ENCODE measurements around the gene FARS2. TPM values are rescaled to one million over a fixed set of nuclear protein-coding genes. Genes with fewer than 3 reads are reported as not detected.

Gene FARS2
- total RNA-seq, 1 experiment from 2014 or later: 10.8 TPM

DNA sequence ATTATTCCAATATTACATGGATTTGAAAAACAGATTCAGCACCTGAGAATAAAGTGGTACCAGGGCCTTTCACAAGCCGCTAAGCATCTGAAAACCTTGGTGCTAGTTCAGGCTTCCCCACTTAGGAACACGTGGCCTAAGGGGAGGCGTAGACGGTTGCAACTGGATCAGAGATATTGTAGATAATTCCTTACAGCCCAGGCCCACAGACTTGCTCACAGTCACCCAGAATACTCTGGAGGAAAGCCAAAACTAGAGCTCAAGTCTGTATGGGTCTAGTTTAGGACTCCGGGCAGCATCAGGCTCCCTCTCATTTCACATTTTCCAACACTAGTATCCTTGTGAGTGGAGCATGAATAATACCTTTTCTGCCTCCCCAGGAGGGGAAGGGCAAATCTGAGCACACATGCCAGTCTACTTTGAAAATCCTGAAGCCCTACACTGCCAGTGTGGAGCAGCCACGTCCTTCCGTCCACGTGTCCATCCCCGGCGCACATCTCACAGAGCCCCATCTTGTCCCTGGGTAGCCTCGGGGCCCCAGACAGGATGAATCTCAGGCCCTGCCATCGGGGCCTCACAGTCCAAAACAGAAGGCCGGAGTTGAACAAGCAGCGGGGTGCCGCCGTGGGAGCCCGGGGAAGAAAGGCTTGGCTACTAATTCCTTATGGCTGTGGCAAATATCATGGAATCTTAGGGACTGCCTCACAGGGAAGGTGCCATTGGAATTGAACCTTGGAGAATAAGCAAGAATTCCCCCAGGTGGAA lies 446.1 kb downstream of the FARS2 start:
- no peak for DNase-seq (ENCODE audit: extremely low read depth, low read depth)

DNA sequence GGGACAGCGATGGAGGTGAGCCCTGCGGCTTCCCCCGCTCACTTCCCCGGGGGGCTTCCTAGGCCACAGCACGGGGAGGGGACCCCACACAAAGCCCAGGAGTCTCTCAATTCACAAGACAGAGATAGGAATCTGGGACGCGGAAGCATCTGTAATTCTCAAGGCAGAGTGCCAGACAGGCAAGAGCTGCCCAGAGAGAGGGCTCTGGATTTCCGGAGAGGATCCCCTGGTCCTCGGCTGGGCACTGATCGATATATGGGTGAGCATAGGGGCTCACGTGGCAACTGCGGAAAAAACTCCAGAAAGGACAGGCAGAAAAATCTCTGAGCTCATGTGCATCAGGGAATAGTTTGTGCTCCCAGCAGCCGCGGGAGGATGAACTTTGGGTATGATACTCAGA lies 449.2 kb downstream of the FARS2 start:
- DNase-seq (ENCODE audit: extremely low read depth, low read depth): no peak

DNA sequence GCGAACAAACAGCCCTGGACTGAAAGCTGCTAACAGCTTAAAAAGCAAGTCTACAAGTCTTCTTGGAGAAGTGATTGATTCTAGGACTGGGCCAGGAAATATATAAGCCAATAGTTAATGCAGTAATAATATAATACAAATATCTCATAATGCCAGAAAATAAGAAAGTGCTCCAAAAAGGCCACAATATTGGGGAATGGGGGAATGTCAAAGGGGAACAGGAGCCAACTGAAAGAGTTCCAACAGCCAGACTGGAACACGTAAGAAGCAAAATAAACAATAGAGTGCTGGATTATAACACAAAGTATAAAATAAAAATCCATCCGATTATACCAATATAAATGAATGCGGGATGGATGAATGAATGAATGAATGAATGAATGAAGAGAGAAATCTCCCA lies 449.6 kb downstream of the FARS2 start:
- DNase-seq (ENCODE audit: extremely low read depth, low read depth): no peak

DNA sequence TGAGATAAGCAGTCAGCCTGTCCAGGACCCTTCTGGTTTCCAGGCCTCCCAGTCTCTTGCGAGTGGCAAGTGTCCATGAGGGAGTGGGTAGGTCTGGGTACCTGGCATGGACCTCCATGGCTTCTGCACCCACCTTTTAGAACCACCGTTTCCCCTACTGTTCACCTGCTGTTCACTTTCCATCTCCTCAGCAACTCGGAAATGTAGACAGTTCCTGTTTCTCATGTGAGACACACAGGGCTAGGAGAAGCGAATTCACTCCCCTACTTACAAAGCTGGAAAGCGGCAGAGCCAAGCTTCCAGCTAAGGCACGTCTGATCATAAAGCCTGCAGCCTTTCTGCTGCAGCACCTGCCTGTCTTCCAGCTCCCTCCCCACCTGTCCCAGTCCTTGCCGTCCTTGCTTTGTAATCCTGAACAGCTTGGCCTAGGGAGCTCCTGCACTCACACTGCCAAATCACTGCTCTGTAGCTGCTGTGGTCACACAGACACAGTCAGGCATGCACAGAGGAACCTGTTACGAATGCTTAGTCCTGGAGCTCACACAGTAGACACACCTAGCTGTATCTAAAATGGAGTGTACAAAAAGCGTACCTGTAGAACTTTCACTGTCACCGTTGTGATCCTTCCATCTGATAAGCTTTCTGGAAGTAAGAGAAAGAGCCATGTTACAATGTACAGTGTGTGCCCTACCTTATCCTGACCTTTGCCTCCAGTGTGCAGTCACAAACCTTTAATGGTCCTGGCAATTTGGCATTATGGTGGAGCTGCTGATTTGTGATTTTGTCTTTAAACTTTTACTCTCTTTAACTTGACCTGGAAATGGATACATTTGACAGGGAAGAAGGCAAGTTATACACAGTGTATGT lies 451.3 kb downstream of the FARS2 start:
- no peak for DNase-seq (ENCODE audit: extremely low read depth, low read depth)

DNA sequence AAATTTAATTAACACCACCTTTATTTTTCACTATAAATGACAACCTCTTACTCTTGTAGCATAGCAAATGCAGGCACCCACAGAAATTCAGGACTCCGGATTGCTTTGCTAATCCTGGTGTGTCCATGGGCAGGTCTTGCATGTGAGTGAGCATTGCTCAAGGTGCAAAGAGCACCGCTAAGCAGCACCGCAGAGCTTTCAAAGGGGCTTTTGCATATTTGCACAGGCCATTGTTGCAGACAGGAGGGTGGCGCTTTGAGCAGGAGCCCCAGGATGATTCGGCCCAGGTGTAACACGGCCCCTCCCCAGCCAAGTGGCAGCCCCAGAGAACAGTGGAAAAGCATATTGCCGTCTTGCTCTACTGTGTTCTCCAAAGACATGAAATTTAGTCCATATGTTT lies 452.2 kb downstream of the FARS2 start:
- no peak for DNase-seq (ENCODE audit: extremely low read depth, low read depth)

DNA sequence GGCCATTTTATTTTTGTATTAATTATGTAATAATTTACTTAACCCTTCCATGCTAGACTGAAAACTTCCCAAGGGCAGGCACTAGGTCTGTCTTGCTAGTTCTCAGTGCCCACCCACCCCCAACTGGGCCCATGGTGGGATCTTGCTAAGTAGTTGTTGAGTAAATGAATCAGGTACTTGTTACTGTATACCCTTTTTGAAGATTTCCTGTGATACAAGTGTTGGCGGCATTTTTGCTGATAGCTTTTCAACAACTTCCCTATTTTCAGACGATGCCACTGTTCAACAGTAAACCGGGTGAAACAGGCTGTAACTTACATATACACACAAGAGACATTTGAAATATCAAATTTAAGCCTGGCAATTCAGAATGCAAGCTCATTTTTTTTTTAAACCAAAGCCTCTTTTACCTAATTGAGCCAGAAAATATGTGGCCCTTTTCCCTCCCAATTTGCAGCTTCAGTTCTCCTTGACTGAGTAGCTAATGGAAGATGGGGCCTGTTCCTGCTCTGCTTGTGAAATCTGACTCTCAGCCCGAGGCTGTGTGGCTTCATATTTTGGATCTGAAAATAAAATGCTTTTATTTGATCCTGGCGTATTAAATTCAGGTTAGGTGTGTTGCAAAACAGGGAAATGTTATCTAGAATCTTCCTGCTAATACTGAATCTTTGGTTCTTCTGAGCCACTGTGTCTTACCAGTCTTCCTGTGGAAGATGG lies 457.1 kb downstream of the FARS2 start:
- DNase-seq (ENCODE audit: extremely low read depth, low read depth): no peak

DNA sequence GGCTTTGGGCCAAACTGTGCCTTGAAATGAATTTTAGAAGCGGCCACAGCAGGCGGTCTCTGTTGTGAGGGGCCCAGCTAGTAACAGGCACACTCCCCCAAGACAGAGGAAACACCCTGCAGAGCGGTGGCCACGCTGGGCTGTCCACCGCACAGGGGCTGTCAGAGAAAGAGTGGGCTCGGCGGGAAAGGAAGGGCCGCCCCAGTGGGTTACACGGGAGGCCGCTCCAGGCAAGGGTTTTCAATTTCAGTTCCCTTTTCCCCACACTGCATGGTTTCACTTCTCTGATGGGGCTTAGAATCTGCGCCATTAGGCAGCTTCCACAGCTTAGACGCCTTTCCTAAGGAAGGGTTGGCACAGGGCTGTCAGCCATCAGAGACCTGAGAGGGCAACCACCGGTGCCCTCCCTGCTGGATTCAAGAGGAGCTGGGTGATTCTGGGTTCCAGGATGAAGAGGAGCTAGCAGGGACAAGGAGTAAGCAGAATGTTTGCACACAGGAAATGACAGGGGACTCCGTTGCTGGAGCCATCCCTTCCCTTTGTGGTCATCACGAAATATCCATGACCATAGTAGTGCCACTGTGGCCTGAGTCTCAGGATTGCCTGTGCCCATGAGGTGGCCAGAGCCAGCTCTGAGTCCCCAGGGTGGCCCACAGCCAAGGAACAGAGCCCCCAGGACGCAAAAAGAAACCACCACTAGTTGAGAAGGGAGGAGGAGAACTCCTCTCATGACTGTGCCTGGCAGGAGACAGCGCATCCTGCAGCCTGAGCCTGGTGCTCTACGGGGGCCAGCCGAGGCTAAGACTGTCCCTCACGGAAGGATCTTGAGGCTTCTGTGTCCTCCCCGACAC lies 462.8 kb downstream of the FARS2 start:
- DNase-seq (ENCODE audit: extremely low read depth, low read depth): no peak

DNA sequence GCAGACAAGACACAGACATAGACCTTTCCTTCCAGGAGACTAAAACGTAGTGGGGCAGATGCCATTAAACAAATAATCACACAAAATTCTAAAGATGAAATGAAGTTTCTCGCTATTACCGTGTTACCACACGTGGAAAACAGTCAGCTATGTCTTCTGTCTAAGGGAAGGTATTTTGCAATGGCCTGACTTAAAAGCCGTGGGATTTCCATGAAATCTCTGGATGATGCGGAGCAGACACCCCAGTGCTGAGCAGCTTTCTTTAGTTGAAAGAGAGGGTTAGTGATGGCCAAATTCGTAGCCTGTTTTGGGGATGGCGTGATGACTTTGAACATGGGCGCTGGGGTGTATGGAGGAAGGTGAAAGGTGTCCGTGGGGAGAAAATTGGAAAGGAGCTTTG lies 463.6 kb downstream of the FARS2 start:
- no peak for DNase-seq (ENCODE audit: extremely low read depth, low read depth)

DNA sequence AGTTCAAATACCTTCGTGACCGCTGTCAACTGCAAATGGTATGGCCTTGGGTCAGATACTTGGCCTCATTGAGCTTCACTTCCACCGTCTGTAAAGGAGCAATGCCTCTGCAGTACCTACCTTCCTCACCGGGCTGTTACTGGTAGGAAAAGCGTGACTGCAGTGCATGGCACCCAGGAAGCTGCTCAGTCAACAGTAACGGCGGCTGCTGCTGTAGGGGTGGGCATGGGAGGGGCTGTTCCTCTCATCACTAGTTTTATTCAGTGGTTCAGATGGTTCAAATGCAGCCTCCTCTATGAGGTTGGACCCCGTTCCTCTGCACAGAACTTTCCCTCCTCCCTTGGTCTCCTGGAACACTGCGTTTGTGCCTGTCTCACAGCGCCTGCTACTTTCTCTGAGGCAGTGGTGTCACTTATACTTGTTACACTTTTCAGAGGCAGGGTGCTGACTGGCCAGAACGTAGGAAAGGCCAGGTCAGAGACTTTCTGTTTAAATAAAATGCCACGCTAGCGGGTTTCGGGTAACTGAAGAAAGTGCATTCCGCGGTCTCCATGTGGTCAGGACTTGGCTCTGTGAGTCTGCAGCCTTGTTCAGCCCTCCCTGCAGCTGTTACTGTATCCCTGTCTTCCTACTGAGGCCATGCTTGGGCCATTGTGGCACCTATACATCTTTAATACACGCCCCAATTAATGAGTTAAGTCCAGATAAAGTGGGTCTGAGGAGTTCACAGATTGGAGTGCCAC lies 465.8 kb downstream of the FARS2 start:
- DNase-seq (ENCODE audit: extremely low read depth, low read depth): no peak

DNA sequence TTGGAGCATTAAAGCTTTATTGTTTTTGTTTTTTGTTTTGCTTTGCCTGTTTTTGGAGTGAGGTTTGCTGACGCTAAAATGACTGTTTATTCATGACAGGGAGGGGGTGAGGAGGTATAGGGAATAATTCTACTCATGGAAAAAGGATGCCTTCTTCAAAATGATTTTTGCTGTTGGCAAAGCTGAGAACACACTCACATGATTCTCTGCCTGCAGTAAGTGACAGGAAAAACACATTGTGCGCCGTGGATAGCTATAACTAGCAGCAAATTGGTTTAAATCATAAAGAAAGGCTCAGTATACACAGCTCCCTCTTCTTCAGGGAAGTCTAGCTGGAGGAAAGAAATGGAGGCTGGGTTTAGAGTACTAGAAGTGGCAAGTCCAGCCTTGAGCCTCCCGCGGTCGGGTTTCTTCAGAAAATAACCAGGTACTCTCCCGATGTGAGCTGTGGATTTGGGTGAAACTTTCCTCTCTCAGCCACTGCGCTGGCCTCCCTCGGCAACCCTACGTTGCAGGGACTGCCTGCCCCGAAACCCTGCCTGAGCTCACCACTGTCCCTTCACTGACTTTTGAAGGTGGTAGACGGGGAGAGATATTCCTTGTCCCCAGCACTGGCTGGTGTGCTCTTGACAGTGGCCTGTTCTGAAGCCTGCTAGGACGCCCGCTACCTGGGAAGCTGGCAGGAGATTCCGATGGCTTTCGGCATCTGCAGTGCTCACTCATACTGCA lies 467.2 kb downstream of the FARS2 start:
- no peak for DNase-seq (ENCODE audit: extremely low read depth, low read depth)

DNA sequence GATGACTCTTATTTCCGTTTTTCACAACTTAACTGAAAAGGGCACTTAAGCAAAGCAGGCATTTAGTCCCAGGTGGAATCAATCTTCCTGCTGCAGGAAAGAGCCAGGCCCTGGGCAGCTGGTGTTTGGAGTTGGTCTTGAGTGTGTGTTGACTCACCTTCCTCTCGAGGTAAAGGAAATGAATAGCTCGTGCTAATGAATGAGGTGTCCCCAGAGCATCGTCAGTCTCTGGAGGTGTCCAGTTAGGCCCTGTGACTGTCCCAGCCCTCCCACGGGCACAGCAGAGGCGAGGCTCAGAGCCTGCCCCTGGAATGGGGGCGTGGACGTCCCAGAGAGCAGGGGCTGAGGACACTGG lies 467.7 kb downstream of the FARS2 start:
- no peak for DNase-seq (ENCODE audit: extremely low read depth, low read depth)

DNA sequence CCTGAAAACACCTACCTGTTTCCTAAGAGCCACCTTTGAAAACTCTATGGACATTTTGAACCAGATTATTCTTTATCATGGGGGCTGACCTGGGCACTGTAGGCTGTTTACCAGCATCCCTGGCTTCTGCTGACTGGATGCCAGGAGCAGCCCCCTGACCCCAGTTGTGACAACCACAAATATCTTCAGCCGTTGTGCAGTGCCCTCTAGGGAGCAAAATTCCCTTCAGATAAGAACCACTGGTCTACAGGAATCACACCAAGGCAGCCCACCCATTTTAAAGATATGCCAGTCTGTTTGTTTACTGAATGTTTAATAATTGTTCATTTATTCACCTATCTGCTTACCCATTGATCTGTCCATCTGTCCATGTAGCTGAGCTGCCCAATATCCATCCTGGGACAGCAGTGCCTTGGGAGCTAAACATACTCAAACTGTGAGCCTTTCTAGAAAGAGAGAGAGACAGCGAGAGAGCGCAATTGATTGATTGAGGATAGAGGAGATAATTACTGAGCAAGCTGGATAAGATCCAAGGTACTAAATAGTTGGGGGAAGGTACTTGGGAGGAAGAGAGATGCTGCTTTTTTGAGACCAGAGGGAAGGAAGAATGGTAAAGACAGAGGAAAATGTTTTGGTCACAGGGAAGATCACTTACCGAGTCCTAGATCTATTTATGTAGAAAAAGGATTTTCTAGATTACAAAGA lies 468.7 kb downstream of the FARS2 start:
- DNase-seq (ENCODE audit: extremely low read depth, low read depth): no peak

DNA sequence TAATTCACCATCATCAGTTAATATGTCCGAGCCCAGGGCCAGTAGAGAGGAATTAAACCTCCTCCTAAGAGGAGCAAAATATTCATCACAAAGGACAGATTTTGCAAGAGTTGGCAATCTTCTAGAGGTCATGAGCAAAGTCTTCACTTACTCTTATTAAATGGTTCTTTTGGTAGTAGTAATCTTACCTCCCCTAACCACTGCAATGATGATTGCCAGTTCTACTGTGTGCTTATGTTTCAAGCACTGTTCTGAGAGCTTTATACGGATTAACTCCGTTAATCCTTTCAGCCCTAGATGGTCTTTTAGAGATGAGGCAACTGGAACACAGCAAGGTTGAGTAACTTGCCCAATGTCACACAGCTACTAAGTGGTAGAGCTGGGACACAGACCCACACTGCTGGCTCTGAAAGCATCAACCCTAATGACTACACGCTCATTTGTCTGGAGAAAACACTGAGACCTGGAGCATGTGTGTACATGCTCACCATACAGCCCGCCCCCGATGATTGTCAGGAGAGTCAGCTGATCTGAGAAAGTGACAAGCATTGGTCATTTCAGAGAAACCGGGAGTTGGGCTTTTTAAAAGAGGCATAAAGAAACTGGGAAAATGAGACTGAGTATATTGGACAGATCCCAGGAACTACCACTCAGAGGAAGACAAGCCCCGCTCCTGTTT lies 469.4 kb downstream of the FARS2 start:
- DNase-seq (ENCODE audit: extremely low read depth, low read depth): no peak

DNA sequence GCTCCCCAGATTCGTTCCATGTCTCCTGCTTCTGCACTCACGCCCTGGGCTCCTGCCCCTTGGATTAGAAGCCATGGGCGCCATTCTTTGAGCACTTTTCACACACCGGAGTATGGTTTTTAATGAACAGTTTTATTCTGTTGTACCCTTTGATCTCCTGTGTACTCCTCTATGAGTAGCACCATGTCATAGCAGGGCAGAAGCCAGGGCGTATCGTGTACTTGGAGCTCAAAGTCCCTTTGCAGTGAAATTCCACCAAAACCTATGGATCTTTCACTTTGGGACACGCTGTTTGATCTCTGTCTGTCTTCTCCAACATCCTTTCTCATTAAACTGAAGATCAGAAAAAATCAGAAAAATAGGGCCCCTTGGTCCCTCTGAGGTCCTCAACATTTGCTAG lies 470.1 kb downstream of the FARS2 start:
- no peak for DNase-seq (ENCODE audit: extremely low read depth, low read depth)

DNA sequence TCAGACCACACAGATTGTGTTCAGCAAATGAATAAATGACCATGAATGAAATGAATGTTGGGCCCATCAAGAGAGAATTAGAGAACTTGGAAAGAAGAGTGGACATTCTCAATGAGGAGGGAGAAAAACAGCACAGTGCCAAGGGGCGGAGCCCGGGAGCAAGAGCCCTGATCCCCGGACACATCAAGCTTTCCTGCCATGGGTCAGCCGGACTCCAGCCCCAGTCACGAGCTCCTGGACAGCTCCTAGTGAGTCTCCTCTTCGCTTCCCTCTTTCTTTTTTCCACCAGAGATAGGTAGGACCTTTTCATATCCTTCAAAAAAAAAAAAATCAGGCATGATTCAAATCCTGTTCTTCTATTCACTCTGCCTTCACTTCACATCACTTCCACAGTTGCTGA lies 471.2 kb downstream of the FARS2 start:
- DNase-seq (ENCODE audit: extremely low read depth, low read depth): no peak

DNA sequence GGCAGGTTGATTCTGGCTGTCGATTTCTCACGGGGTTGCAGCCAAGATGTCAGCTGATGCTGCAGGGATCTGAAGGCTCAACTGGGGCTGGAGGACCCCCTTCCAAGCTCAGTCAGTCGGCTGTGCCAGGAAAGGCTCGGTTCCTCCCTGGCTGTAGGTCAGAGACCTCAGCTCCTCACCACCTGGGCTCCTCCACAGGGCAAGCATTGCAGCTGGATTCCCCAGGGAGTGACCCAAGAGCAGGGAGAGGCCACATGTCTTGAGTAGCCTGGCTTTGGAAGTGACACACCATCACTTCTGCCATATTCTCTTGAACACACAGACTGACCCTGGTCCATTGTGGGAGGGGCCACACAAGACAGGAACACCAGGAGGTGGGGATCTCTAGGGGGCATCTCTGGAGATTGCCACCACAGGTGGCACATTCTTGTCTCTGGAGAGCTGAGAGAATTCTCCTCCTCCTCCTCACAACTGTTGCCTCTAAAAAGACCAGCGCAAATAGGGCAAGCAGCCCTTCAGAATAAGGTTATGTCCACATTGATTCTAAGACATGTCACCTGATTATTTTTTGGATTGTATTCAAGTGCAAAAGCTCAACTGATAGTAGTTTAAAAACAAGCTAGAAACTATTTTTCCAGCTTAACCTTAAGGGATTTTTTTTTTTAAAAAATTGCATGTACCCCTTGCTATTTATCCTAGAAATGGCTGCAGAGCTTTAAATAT lies 474.9 kb downstream of the FARS2 start:
- no peak for DNase-seq (ENCODE audit: extremely low read depth, low read depth)

DNA sequence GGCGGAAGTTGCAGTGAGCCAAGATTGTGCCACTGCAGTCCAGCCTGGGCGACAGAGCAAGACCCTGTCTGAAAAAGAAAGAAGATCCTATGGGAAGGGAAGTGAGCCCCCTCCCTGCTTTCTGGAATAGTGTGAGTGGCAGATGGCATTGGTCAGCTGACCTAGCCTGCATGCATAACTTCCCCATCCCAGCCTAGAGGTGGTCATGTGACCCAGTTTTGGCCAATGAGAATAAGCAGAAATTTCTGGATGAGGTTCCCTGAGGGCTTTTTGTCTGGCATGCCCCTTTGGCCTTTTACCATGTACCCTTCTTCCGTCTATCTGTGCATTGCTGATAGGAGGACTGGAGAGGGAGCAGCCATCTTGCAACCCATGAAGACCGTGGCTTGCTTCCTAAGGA lies 476.1 kb downstream of the FARS2 start:
- DNase-seq (ENCODE audit: extremely low read depth, low read depth): no peak
